B cell (primary cell): ENCODE data around the gene DPH2. TPM values are rescaled to one million over a fixed set of nuclear protein-coding genes. Genes with fewer than 3 reads are reported as not detected.

Experiments used
- ATAC-seq: fragments of 200-7000 bp; cut with Tn5 transposase; one replicate; pipeline ENCODE4 v1.10.0; 2021; ENCODE audit warnings: low read depth, mild to moderate bottlenecking, moderate number of reproducible peaks, moderate library complexity
- CTCF ChIA-PET: fragments of 350-600 bp; sonication (Branson Sonifier 250); formaldehyde crosslinking; loops from one replicate; lab custom pipeline; 2021; ENCODE audit warnings: antibody characterized with exemption, inconsistent platforms; lab: Charles Lee
- POLR2A ChIA-PET: fragments of 350-600 bp; sonication (Branson Sonifier 250); formaldehyde crosslinking; loops from one replicate; lab custom pipeline; 2021; ENCODE audit warnings: antibody characterized with exemption; lab: Charles Lee
- DNase-seq: peaks from one replicate; pipeline ENCODE4 v3.0.0; 2013
- H2AFZ ChIP-seq: 2 replicates; pipeline ENCODE4 v1.6.1; 2012; ENCODE audit warnings: mild to moderate bottlenecking, low read depth, low read length; ENCODE audit not compliant: insufficient read depth, poor library complexity, severe bottlenecking
- H3K27ac ChIP-seq, 2 donors: 1 replicate in 1 of 2; 2 replicates in 1 of 2; pipeline ENCODE4 v1.5.1; 2012 to 2013; ENCODE audit warnings: low read length in 2 of 2, mild to moderate bottlenecking in 2 of 2, moderate library complexity in 1 of 2
- H3K27me3 ChIP-seq, 4 experiments: fragments of 200-600 bp in 1 of 4; sonication (generic) in 1 of 4; replicated peaks in 1 of 4; 1 replicate in 2 of 4; 2 replicates in 2 of 4; pipeline versions ENCODE4 v1.6.1 to v1.7.0; 2013 to 2016; ENCODE audit warnings: low read length in 3 of 4, mild to moderate bottlenecking in 2 of 4, mixed read lengths in 1 of 4, moderate library complexity in 1 of 4; ENCODE audit not compliant: insufficient read depth in 4 of 4, control insufficient read depth in 3 of 4; ENCODE audit errors: control extremely low read depth in 1 of 4
- H3K36me3 ChIP-seq, 2 experiments: replicated peaks in 1 of 2; 1 replicate in 1 of 2; 2 replicates in 1 of 2; pipeline versions ENCODE4 v1.6.1 to v1.7.1; 2013; ENCODE audit warnings: low read length in 1 of 2; ENCODE audit not compliant: insufficient read depth in 2 of 2, control insufficient read depth in 1 of 2; ENCODE audit errors: control extremely low read depth in 1 of 2, extremely low read depth in 1 of 2
- H3K4me1 ChIP-seq, 2 donors: fragments of 200-600 bp in 1 of 2; sonication (generic) in 1 of 2; 1 replicate in 1 of 2; 2 replicates in 1 of 2; pipeline versions ENCODE4 v1.5.1 to v1.6.1; 2013 to 2017; ENCODE audit warnings: low read length in 2 of 2; ENCODE audit not compliant: control insufficient read depth in 2 of 2, insufficient read depth in 2 of 2
- H3K4me2 ChIP-seq: replicated peaks from 2 replicates; pipeline ENCODE3; 2012; ENCODE audit warnings: mild to moderate bottlenecking, low read depth, low read length; ENCODE audit not compliant: poor library complexity, severe bottlenecking
- H3K4me3 ChIP-seq, 5 experiments: fragments of 200-600 bp in 1 of 5; sonication (generic) in 1 of 5; 1 replicate in 3 of 5; 2 replicates in 2 of 5; pipeline versions ENCODE4 v1.5.1 to v1.7.0; 2011 to 2016; ENCODE audit warnings: low read length in 4 of 5, mild to moderate bottlenecking in 4 of 5, low read depth in 2 of 5, control low read depth in 1 of 5, moderate library complexity in 1 of 5; ENCODE audit not compliant: insufficient read depth in 1 of 5; ENCODE audit errors: control extremely low read depth in 1 of 5, extremely low read depth in 1 of 5
- H3K79me2 ChIP-seq: fragments of 200-600 bp; sonication (generic); one replicate; pipeline ENCODE4 v1.6.0; 2016; ENCODE audit warnings: low read length; ENCODE audit not compliant: control insufficient read depth, insufficient read depth
- H3K9ac ChIP-seq: fragments of 200-600 bp; sonication (generic); 2 replicates; pipeline ENCODE4 v1.6.1; 2017; ENCODE audit warnings: mild to moderate bottlenecking, low read length, moderate library complexity
- H3K9me3 ChIP-seq, 3 donors: one replicate each; pipeline versions ENCODE4 v1.6.1 to v1.7.1; 2013; ENCODE audit warnings: low read length in 2 of 3; ENCODE audit not compliant: control insufficient read depth in 2 of 3, insufficient read depth in 1 of 3; ENCODE audit errors: control extremely low read depth in 1 of 3
- H4K20me1 ChIP-seq: 2 replicates; pipeline ENCODE4 v1.6.0; 2012; ENCODE audit warnings: mild to moderate bottlenecking, low read length; ENCODE audit not compliant: insufficient read depth, control insufficient read depth, poor library complexity, severe bottlenecking
- H3K27ac Mint-ChIP-seq: one replicate; pipeline ENCODE4 v1.8.0; 2021; ENCODE audit warnings: mixed read lengths
- H3K27me3 Mint-ChIP-seq: one replicate; pipeline ENCODE4 v1.8.0; 2021; ENCODE audit warnings: mixed read lengths
- H3K4me1 Mint-ChIP-seq: one replicate; pipeline ENCODE4 v1.8.0; 2021; ENCODE audit warnings: mixed read lengths
- H3K4me3 Mint-ChIP-seq: one replicate; pipeline ENCODE4 v1.8.0; 2021; ENCODE audit warnings: mixed read lengths
- H3K9me3 Mint-ChIP-seq: one replicate; pipeline ENCODE4 v1.8.0; 2022; ENCODE audit warnings: mixed read lengths; ENCODE audit not compliant: insufficient read depth
- CTCF ChIP-seq: fragments of 200-600 bp; IDR thresholded peaks from one replicate; pipeline ENCODE4 v1.8.0; 2022; ENCODE audit warnings: antibody characterized with exemption, mild to moderate bottlenecking
- EZH2 ChIP-seq: IDR thresholded peaks from 2 replicates; pipeline ENCODE4 v1.6.1; 2012; ENCODE audit warnings: borderline replicate concordance, low read depth, mild to moderate bottlenecking, moderate library complexity, low read length; ENCODE audit not compliant: insufficient read depth, poor library complexity, severe bottlenecking
- WGBS: methylation state at CpG from one replicate; pipeline ENCODE4 v1.1.5; 2013; ENCODE audit warnings: missing lambda C conversion rate; ENCODE audit not compliant: insufficient coverage; 5-methylcytosine and 5-hydroxymethylcytosine counted together
- intact Hi-C: fragments of 100-400 bp; cut with micrococcal nuclease; formaldehyde crosslinking; loops from one replicate; pipeline ENCODE4 v1.10.0; 2022
- polyA plus RNA-seq: library from polyadenylated mRNA; depleted of rRNA; stranded (reverse); fragments of >200 nt; gene quantifications from 2 replicates; pipeline ENCODE4 v1.2.3, GENCODE V29; 2012
- total RNA-seq, 2 donors: library from RNA; stranded (reverse); fragments of 120-200 nt in 1 of 2; gene quantifications; 1 replicate in 1 of 2; 2 replicates in 1 of 2; pipeline versions ENCODE4 v1.2.3 to v1.2.4, GENCODE V29; 2013 to 2022

Gene DPH2
- total and polyA plus RNA-seq, 2 donors (not counting 1 experiment from before 2014, with no cell fraction given): 30.5 to 71.9 TPM

- H2AFZ ChIP-seq: no peak overlapping the region
- no peak overlapping the region for H3K27ac ChIP-seq
- TF ChIP-seq CTCF (no peak), EZH2 (no peak)
- H3K4me3 ChIP-seq: no peak overlapping the region
- H3K4me1 ChIP-seq: peaks cover 17 to 29% of the 10 kb centered on the region in 2 donors
- ChIA-PET POLR2A (no interaction called here), CTCF (interaction anchor here (1.7 kb wide), 1 partner anchor 39 kb away, joined by 6 read pairs; no protein-coding TSS in a partner anchor)
- H3K9me3 ChIP-seq: no peaks in the 10 kb centered on the region
- H3K27me3 ChIP-seq: no peaks in the 10 kb centered on the region
- H3K79me2 ChIP-seq: no peaks in the 10 kb centered on the region
- WGBS: 96% methylated on average over 21 of the region's 22 CpGs
- H3K36me3 ChIP-seq: no peaks in the 10 kb centered on the region
- H3K4me3 Mint-ChIP-seq: no peak overlapping the region
- H3K4me1 Mint-ChIP-seq: peaks cover 23% of the 10 kb centered on the region
- intact Hi-C loops: no loop called here
- H3K9me3 Mint-ChIP-seq: no peaks in the 10 kb centered on the region
- H4K20me1 ChIP-seq: no peaks in the 10 kb centered on the region
- ATAC-seq (no peak), DNase-seq (no peak)
- no peak overlapping the region for H3K4me2 ChIP-seq
- H3K27ac Mint-ChIP-seq: no peak overlapping the region
- no peak overlapping the region for H3K9ac ChIP-seq
- no peaks in the 10 kb centered on the region for H3K27me3 Mint-ChIP-seq
Measured at GRCh38 chr1:43997295-43997999, 27.6 kb downstream of the DPH2 start.

GRCh38 chr1:43998000-43998378 is 28.2 kb downstream of the DPH2 start:
- no peaks in the 10 kb centered on the region for H3K27me3 ChIP-seq
- Mint-ChIP-seq H3K4me3 (no peak overlapping the region), H3K27ac (no peak overlapping the region), H3K27me3 (no peaks in the 10 kb centered on the region), H3K9me3 (no peaks in the 10 kb centered on the region), H3K4me1 (peaks cover 18% of the 10 kb centered on the region)
- peaks cover 12 to 24% of the 10 kb centered on the region in 2 donors for H3K4me1 ChIP-seq
- H2AFZ ChIP-seq: no peak overlapping the region
- H3K79me2 ChIP-seq: no peaks in the 10 kb centered on the region
- no peak for DNase-seq
- no peak overlapping the region for H3K4me2 ChIP-seq
- TF ChIP-seq CTCF (no peak), EZH2 (no peak)
- H3K9me3 ChIP-seq: no peaks in the 10 kb centered on the region
- no peak overlapping the region for H3K27ac ChIP-seq
- no peaks in the 10 kb centered on the region for H4K20me1 ChIP-seq
- ChIA-PET POLR2A (no interaction called here), CTCF (interaction anchor here (1.7 kb wide), 1 partner anchor 38 kb away, joined by 6 read pairs; no protein-coding TSS in a partner anchor)
- no peak overlapping the region for H3K9ac ChIP-seq
- WGBS: 92% methylated on average over 8 of the region's 11 CpGs
- no peaks in the 10 kb centered on the region for H3K36me3 ChIP-seq
- intact Hi-C loops: no loop called here
- H3K4me3 ChIP-seq: no peak overlapping the region
- ATAC-seq: no peak
